Measurements from ENCODE around the gene PRRT4. TPM values are rescaled to one million over a fixed set of nuclear protein-coding genes. Genes with fewer than 3 reads are reported as not detected.
A peak's percentile ranks its signal among the peaks of the same experiment; 100 is the strongest.

The PRRT4 gene
- total and polyA plus RNA-seq, 9 of the 15 experiments (the other 6 are each of a cell fraction or from before 2014, with no cell fraction given): not detected

- TF ChIP-seq RREB1 (CRISPR knock-in tag; IDR thresholded peaks at IDR 0.05) (peak; percentile 70; the same call in 1 of the 2 replicates), AFF4 (CRISPR knock-in tag; IDR thresholded peaks at IDR 0.05) (peak; percentile 86; the same call in 1 of the 2 replicates), ZNF75A (CRISPR knock-in tag; IDR thresholded peaks at IDR 0.05) (0 out of 2 replicates have a peak, but pooled peaks have one; percentile 24), REST (IDR thresholded peaks at IDR 0.05; ENCODE audit: borderline replicate concordance) (peak; percentile 96), REST (CRISPR knock-in tag; IDR thresholded peaks at IDR 0.05; ENCODE audit: low read depth) (peak; percentile 31; the same call in 1 of the 2 replicates), HLTF (IDR thresholded peaks at IDR 0.05) (no peak)
These were observed 47.5 kb upstream of the PRRT4 start (continued) for GRCh38 chr7:128408709-128409595.

Measured in K562 (cell line).